IMR-90 (cell line): ENCODE results near the gene ACTR3C. TPM values are rescaled to one million over a fixed set of nuclear protein-coding genes. Genes with fewer than 3 reads are reported as not detected.

Experiments
- ATAC-seq: fragments of 200-7000 bp; cut with Tn5 transposase; 2 replicates; pipeline ENCODE4 v1.9.1; 2020; ENCODE audit warnings: low read depth, mild to moderate bottlenecking, moderate library complexity
- BruUV-seq: library from RNA; stranded (reverse); fragments of 400-500 nt; replicated peaks from 2 replicates; lab custom pipeline; 2021; lab: Mats Ljungman, UMichigan
- CTCF ChIA-PET: fragments of 300-600 bp; formaldehyde crosslinking; extraction: SDS; loops from one replicate; lab custom pipeline; 2021; ENCODE audit warnings: antibody characterized with exemption; lab: Yijun Ruan, JAX
- POLR2A ChIA-PET: fragments of 300-600 bp; sonication (Branson Sonifier 250); formaldehyde crosslinking; loops from one replicate; lab custom pipeline; 2022; ENCODE audit warnings: antibody characterized with exemption; ENCODE audit not compliant: unreplicated experiment; lab: Charles Lee
- DNase-seq: peaks from one replicate; pipeline ENCODE4 v3.0.0; 2013
- H2AFZ ChIP-seq: replicated peaks from 2 replicates; pipeline ENCODE3; 2013; ENCODE audit warnings: low read length, mild to moderate bottlenecking; ENCODE audit not compliant: poor library complexity
- H2AK5ac ChIP-seq: 2 replicates; pipeline ENCODE4 v1.6.1; 2013; ENCODE audit warnings: low read depth, low read length, inconsistent platforms
- H2AK9ac ChIP-seq: replicated peaks from 2 replicates; pipeline ENCODE3; 2013; ENCODE audit warnings: mild to moderate bottlenecking, low read depth, low read length, moderate library complexity; ENCODE audit not compliant: poor library complexity
- H2BK120ac ChIP-seq: 2 replicates; pipeline ENCODE4 v1.6.1; 2013; ENCODE audit warnings: low read depth, low read length, inconsistent platforms
- H2BK15ac ChIP-seq: 3 replicates; pipeline ENCODE4 v1.6.1; 2013; ENCODE audit warnings: low read depth, low read length, inconsistent platforms
- H2BK20ac ChIP-seq: 2 replicates; pipeline ENCODE4 v1.6.1; 2013; ENCODE audit warnings: low read depth, mild to moderate bottlenecking, inconsistent platforms, low read length, moderate library complexity
- H2BK5ac ChIP-seq: 2 replicates; pipeline ENCODE4 v1.6.1; 2013; ENCODE audit warnings: mild to moderate bottlenecking, low read depth, low read length, inconsistent platforms; ENCODE audit not compliant: poor library complexity, severe bottlenecking
- H3K14ac ChIP-seq: replicated peaks from 2 replicates; pipeline ENCODE4 v1.6.1; 2013; ENCODE audit warnings: low read depth, low read length, inconsistent platforms
- H3K18ac ChIP-seq: 2 replicates; pipeline ENCODE4 v1.6.1; 2013; ENCODE audit warnings: low read depth, low read length, control low read depth
- H3K23ac ChIP-seq: 2 replicates; pipeline ENCODE4 v1.6.1; 2013; ENCODE audit warnings: low read depth, low read length, inconsistent platforms
- H3K27ac ChIP-seq: 2 replicates; pipeline ENCODE4 v1.5.1; 2013; ENCODE audit warnings: mild to moderate bottlenecking, control low read depth, low read length; ENCODE audit not compliant: insufficient read depth
- H3K27me3 ChIP-seq: 2 replicates; pipeline ENCODE4 v1.6.1; 2013; ENCODE audit warnings: low read length; ENCODE audit not compliant: control insufficient read depth, insufficient read depth
- H3K36me3 ChIP-seq: 2 replicates; pipeline ENCODE4 v1.6.1; 2013; ENCODE audit warnings: low read length, mixed read lengths; ENCODE audit not compliant: control insufficient read depth, insufficient read depth
- H3K4ac ChIP-seq: 2 replicates; pipeline ENCODE4 v1.6.1; 2013; ENCODE audit warnings: low read depth, low read length, inconsistent platforms
- H3K4me1 ChIP-seq: 2 replicates; pipeline ENCODE4 v1.6.1; 2013; ENCODE audit warnings: low read length, mixed read lengths; ENCODE audit not compliant: control insufficient read depth, insufficient read depth
- H3K4me2 ChIP-seq: 2 replicates; pipeline ENCODE4 v1.6.1; 2013; ENCODE audit warnings: low read depth, mild to moderate bottlenecking, control low read depth, low read length, moderate library complexity
- H3K4me3 ChIP-seq: 2 replicates; pipeline ENCODE4 v1.5.1; 2013; ENCODE audit warnings: low read depth, mild to moderate bottlenecking, control low read depth, low read length, moderate library complexity; ENCODE audit not compliant: insufficient read depth
- H3K56ac ChIP-seq: 2 replicates; pipeline ENCODE4 v1.6.1; 2013; ENCODE audit warnings: low read length, inconsistent platforms; ENCODE audit not compliant: insufficient read depth; ENCODE audit errors: extremely low read depth
- H3K79me1 ChIP-seq, 2 experiments: 2 replicates each; pipeline ENCODE4 v1.6.1; 2013; ENCODE audit warnings: low read length in 2 of 2, inconsistent platforms in 1 of 2, low read depth in 1 of 2
- H3K9ac ChIP-seq: 2 replicates; pipeline ENCODE4 v1.6.1; 2013; ENCODE audit warnings: low read depth, low read length, control low read depth
- H3K9me1 ChIP-seq: 2 replicates; pipeline ENCODE4 v1.6.1; 2013; ENCODE audit warnings: low read length, inconsistent platforms; ENCODE audit not compliant: insufficient read depth
- H3K9me3 ChIP-seq: 2 replicates; pipeline ENCODE4 v1.6.1; 2013; ENCODE audit warnings: low read length; ENCODE audit not compliant: control insufficient read depth, insufficient read depth
- H4K20me1 ChIP-seq: 2 replicates; pipeline ENCODE4 v1.6.1; 2013; ENCODE audit warnings: low read length, inconsistent platforms; ENCODE audit not compliant: insufficient read depth
- H4K5ac ChIP-seq: 2 replicates; pipeline ENCODE4 v1.6.1; 2013; ENCODE audit warnings: mild to moderate bottlenecking, low read depth, low read length, control low read depth
- H4K8ac ChIP-seq, 2 experiments: 2 replicates each; pipeline ENCODE4 v1.6.1; 2013; ENCODE audit warnings: low read depth in 2 of 2, low read length in 2 of 2, control low read depth in 1 of 2, inconsistent platforms in 1 of 2
- H4K91ac ChIP-seq: 2 replicates; pipeline ENCODE4 v1.6.1; 2013; ENCODE audit warnings: low read depth, low read length, inconsistent platforms; ENCODE audit not compliant: insufficient read depth
- BHLHE40 ChIP-seq: fragments of 150-350 bp; IDR thresholded peaks from 2 replicates; pipeline ENCODE4 v1.6.1; 2016; ENCODE audit warnings: mild to moderate bottlenecking, low read depth, low read length
- CEBPB ChIP-seq: IDR thresholded peaks from 2 replicates; pipeline ENCODE4 v1.6.1; 2012; ENCODE audit warnings: low read depth, low read length, improper control_type of control experiment
- CHD1 ChIP-seq: IDR thresholded peaks from 2 replicates; pipeline ENCODE4 v1.6.1; 2012; ENCODE audit warnings: low read depth, low read length, improper control_type of control experiment
- CTCF ChIP-seq: conservative IDR thresholded peaks from 2 replicates; pipeline ENCODE4 v1.5.1; 2012; ENCODE audit warnings: mild to moderate bottlenecking, low read depth, low read length, improper control_type of control experiment
- ELK1 ChIP-seq: fragments of 150-350 bp; IDR thresholded peaks from 2 replicates; pipeline ENCODE4 v1.6.1; 2016; ENCODE audit warnings: low read depth, mild to moderate bottlenecking, low read length, moderate library complexity, borderline replicate concordance
- FOS ChIP-seq: fragments of 150-350 bp; IDR thresholded peaks from 2 replicates; pipeline ENCODE4 v1.6.1; 2016; ENCODE audit warnings: low read depth, low read length
- MAFK ChIP-seq: IDR thresholded peaks from 2 replicates; pipeline ENCODE4 v1.6.1; 2012; ENCODE audit warnings: low read depth, low read length, improper control_type of control experiment
- MAZ ChIP-seq: IDR thresholded peaks from 2 replicates; pipeline ENCODE4 v1.6.1; 2012; ENCODE audit warnings: low read depth, mild to moderate bottlenecking, low read length, improper control_type of control experiment, moderate library complexity, borderline replicate concordance
- MXI1 ChIP-seq: IDR thresholded peaks from 2 replicates; pipeline ENCODE4 v1.6.1; 2012; ENCODE audit warnings: low read depth, mild to moderate bottlenecking, low read length, moderate library complexity, borderline replicate concordance
- NFE2L2 ChIP-seq: fragments of 150-350 bp; IDR thresholded peaks from 2 replicates; pipeline ENCODE4 v1.6.1; 2016; ENCODE audit warnings: low read depth, mild to moderate bottlenecking, low read length
- POLR2A ChIP-seq: IDR thresholded peaks from 2 replicates; pipeline ENCODE4 v1.6.1; 2012; ENCODE audit warnings: mild to moderate bottlenecking, low read depth, low read length
- RAD21 ChIP-seq: IDR thresholded peaks from 2 replicates; pipeline ENCODE4 v1.6.1; 2012; ENCODE audit warnings: low read length, improper control_type of control experiment
- RCOR1 ChIP-seq: IDR thresholded peaks from 2 replicates; pipeline ENCODE4 v1.6.1; 2012; ENCODE audit warnings: mild to moderate bottlenecking, low read length, improper control_type of control experiment; ENCODE audit not compliant: insufficient replicate concordance
- RFX5 ChIP-seq: IDR thresholded peaks from 2 replicates; pipeline ENCODE4 v1.8.0; 2012; ENCODE audit warnings: low read depth, mild to moderate bottlenecking, low read length, moderate library complexity
- SMC3 ChIP-seq: fragments of 150-350 bp; IDR thresholded peaks from 2 replicates; pipeline ENCODE4 v1.6.1; 2016; ENCODE audit warnings: low read depth, mild to moderate bottlenecking, antibody characterized with exemption, low read length, moderate library complexity
- USF2 ChIP-seq: fragments of 150-350 bp; IDR thresholded peaks from 2 replicates; pipeline ENCODE4 v1.6.1; 2017; ENCODE audit warnings: mild to moderate bottlenecking, antibody characterized with exemption, low read length, low read depth
- whole genome bisulfite sequencing, 2 experiments: methylation state at CpG; one replicate each; pipeline versions ENCODE4 v1.1.5 to v1.1.7; 2013; ENCODE audit warnings: missing lambda C conversion rate in 2 of 2; ENCODE audit not compliant: insufficient read length in 1 of 2; ENCODE audit errors: extremely low coverage in 2 of 2; 5-methylcytosine and 5-hydroxymethylcytosine counted together
- dilution Hi-C: fragments of 300-500 bp; cut with HindIII; formaldehyde crosslinking; loops from one replicate; pipeline ENCODE4 v1.14.3; 2018; ENCODE audit warnings: low sequenced_read_pairs; ENCODE audit not compliant: unreplicated experiment
- in situ Hi-C: fragments of 300-500 bp; cut with MboI; formaldehyde crosslinking; loops from 3 replicates; pipeline ENCODE4 v1.14.3; 2019; ENCODE audit warnings: low sequenced_read_pairs, inconsistent platforms, mixed read lengths
- intact Hi-C: fragments of 100-400 bp; cut with micrococcal nuclease; formaldehyde crosslinking; loops from 2 replicates; pipeline ENCODE4 v1.10.0; 2022
- polyA plus RNA-seq, 3 experiments: library from polyadenylated mRNA; depleted of rRNA; stranded (reverse); fragments of >200 nt; gene quantifications; 2 replicates each; pipeline ENCODE4 v1.2.3, GENCODE V29; 2012; ENCODE audit warnings: low replicate concordance in 1 of 3
- total RNA-seq: library from RNA; depleted of rRNA; stranded (reverse); fragments of >200 nt; gene quantifications from 2 replicates; pipeline ENCODE4 v1.2.3, GENCODE V29; 2012

The ACTR3C gene
- total and polyA plus RNA-seq, 2 of the 4 experiments (the other 2 are of a cell fraction) = not detected

GRCh38 chr7:150338166-150338829, 15.0 kb upstream of the ACTR3C start:
- TF ChIP-seq SMC3 = no peak
- TF ChIP-seq MAZ = no peak
- TF ChIP-seq ELK1 = no peak
- no peak for TF ChIP-seq RCOR1
- TF ChIP-seq CHD1 = no peak
- TF ChIP-seq CEBPB = no peak
- TF ChIP-seq MXI1 = no peak
- no peak for TF ChIP-seq CTCF
- TF ChIP-seq NFE2L2 = no peak
- no peak for TF ChIP-seq RAD21
- TF ChIP-seq USF2 = no peak
- no peak for TF ChIP-seq RFX5
- no peak for TF ChIP-seq MAFK
- no peak for TF ChIP-seq FOS
- TF ChIP-seq BHLHE40 = no peak
- no peak for TF ChIP-seq POLR2A
- ChIA-PET POLR2A (no interaction called here), CTCF (no interaction called here)
- no CpG with 5 or more reads among the region's 11 CpGs for WGBS, 2 experiments
- H3K18ac ChIP-seq = no peak overlapping the region
- H3K27me3 ChIP-seq = peaks cover 18% of the 10 kb centered on the region
- H3K9me3 ChIP-seq = peaks cover 5% of the 10 kb centered on the region; the same call in 1 of the 2 replicates
- H4K5ac ChIP-seq = no peak overlapping the region
- dilution Hi-C loops = no loop called here
- H3K27ac ChIP-seq = no peak overlapping the region
- no peak overlapping the region for H3K56ac ChIP-seq
- H2AK5ac ChIP-seq = peak overlapping the region; percentile 43; the same call in 1 of the 2 replicates
- DNase-seq (no peak), ATAC-seq (no peak)
- H2BK15ac ChIP-seq = no peak overlapping the region; the same call in 2 of the 3 replicates
- H3K14ac ChIP-seq = no peak overlapping the region
- H3K4me1 ChIP-seq = peaks cover 33% of the 10 kb centered on the region
- H3K23ac ChIP-seq = no peak overlapping the region
- H3K79me1 ChIP-seq = no peaks in the 10 kb centered on the region
- H3K9ac ChIP-seq = no peak overlapping the region
- no peak overlapping the region for H2BK120ac ChIP-seq
- no peak overlapping the region for H4K8ac ChIP-seq
- intact Hi-C loops = no loop called here
- no peak overlapping the region for H2AFZ ChIP-seq
- H2BK20ac ChIP-seq = 0 out of 2 replicates have a peak overlapping the region, but pooled peaks have one; percentile 5
- BruUV-seq = no TSS peak
- 0 out of 2 replicates have a peak, but pooled peaks cover 3% of the 10 kb centered on the region for H4K20me1 ChIP-seq
- peaks cover 11% of the 10 kb centered on the region; the same call in 1 of the 2 replicates for H3K9me1 ChIP-seq
- H3K36me3 ChIP-seq = no peaks in the 10 kb centered on the region
- in situ Hi-C loops = no loop called here
- H3K4ac ChIP-seq = no peak overlapping the region; the same call in 1 of the 2 replicates
- no peak overlapping the region for H3K4me3 ChIP-seq
- H2BK5ac ChIP-seq = no peak overlapping the region
- no peak overlapping the region for H2AK9ac ChIP-seq
- no peak overlapping the region for H4K91ac ChIP-seq
- no peak overlapping the region for H3K4me2 ChIP-seq
